Activated CD4-positive, alpha-beta T cell treated with anti-CD3 and anti-CD28 coated beads, Interleukin-2, amount 10 ng/mL, durations not matched to agents 24 days and 14 days (primary cell): Measurements from ENCODE around the gene TGFBR1. TPM values are rescaled to one million over a fixed set of nuclear protein-coding genes. Genes with fewer than 3 reads are reported as not detected.

ENCODE experiments used
- DNase-seq: peaks from one replicate; pipeline ENCODE4 v3.0.0; 2022
- H3K27ac Mint-ChIP-seq: one replicate; pipeline ENCODE4 v1.8.0; 2022; ENCODE audit warnings: mild to moderate bottlenecking, mixed read lengths
- H3K27me3 Mint-ChIP-seq: one replicate; pipeline ENCODE4 v1.8.0; 2022; ENCODE audit warnings: mixed read lengths
- H3K36me3 Mint-ChIP-seq: one replicate; pipeline ENCODE4 v1.8.0; 2022; ENCODE audit warnings: low read depth, mild to moderate bottlenecking, mixed read lengths
- H3K4me1 Mint-ChIP-seq: one replicate; pipeline ENCODE4 v1.8.0; 2021; ENCODE audit warnings: mixed read lengths
- H3K4me3 Mint-ChIP-seq: one replicate; pipeline ENCODE4 v1.8.0; 2022; ENCODE audit warnings: mild to moderate bottlenecking, moderate library complexity, mixed read lengths
- H3K9me3 Mint-ChIP-seq: one replicate; pipeline ENCODE4 v1.8.0; 2021; ENCODE audit warnings: mixed read lengths
- intact Hi-C: fragments of 100-400 bp; cut with micrococcal nuclease; formaldehyde crosslinking; loops from one replicate; pipeline ENCODE4 v1.15.1; 2023
- total RNA-seq: library from RNA; stranded (reverse); gene quantifications from 2 replicates; pipeline ENCODE4 v1.2.3, GENCODE V29; 2022

Gene TGFBR1
- total RNA-seq, 1 donor from 2014 or later = 35.3 TPM

DNA sequence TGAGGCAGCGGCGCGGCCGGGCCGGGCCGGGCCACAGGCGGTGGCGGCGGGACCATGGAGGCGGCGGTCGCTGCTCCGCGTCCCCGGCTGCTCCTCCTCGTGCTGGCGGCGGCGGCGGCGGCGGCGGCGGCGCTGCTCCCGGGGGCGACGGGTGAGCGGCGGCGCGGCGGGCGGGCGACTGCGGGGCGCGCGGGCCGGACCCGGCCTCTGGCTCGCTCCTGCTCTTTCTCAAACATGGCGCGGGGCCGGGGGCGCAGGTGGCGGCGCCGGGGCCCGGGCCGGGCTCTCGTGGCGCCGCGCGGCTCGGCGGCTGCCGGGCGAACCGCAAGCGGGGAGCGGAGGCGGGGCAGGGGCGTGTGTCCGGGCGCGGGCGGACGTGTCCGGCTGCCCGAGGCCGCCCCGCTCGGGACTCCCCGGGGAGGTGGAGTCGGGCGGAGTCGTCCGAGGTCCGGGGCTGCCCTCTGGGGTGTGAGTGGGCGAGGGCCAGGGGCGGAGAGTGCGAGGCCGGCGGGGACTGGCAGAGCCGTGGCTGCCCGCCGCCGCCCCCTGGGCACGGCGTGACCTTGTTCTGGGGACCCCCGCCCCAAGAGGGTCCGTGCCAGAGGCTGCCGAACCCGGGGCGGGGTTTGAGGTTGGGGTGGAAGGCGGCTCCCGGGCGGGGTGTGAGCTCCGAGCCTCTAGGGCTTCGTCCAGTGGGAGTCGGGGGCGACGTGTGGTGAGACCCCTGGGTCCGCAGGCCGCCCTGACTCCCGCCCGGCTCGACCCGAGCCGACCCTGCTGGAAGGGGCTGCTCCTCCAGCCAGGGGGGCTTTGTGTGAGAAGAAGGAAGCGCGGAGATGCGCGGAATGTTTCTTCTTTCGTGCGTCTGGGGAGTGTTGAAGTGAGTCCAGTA, 485 bp downstream of the TGFBR1 start:
- Mint-ChIP-seq H3K36me3 (peaks cover 18% of the 10 kb centered on the region), H3K9me3 (no peaks in the 10 kb centered on the region), H3K27me3 (no peaks in the 10 kb centered on the region), H3K27ac (peak overlapping the region; percentile 82), H3K4me1 (peaks cover 58% of the 10 kb centered on the region), H3K4me3 (peak overlapping the region; percentile 90)
- intact Hi-C loops = loop anchor here (1.0 to 10.0 kb wide), 6 partner anchors 12 to 719 kb away; partner anchors contain the start of genes ALG2, NR4A3 and SEC61B
- DNase-seq = peak; percentile 87

DNA sequence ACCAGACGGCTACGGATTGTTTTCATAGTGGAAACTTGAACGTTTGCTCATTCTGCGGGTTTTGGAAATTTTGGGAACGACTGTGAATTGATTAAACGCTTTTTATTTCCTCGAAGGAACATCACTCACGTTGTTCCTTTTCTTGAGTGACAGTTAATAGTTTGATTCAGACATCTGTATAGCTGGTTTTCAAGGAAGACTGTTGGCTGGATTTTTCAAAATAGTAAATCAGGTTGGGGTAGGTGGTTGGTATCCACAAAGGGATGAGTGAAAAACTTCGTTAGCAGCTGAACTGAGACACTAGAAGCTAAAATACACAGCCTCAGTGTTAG, 1.1 kb downstream of the TGFBR1 start:
- H3K36me3 Mint-ChIP-seq = peaks cover 19% of the 10 kb centered on the region
- no peak for DNase-seq
- intact Hi-C loops = loop anchor here (1.0 to 10.0 kb wide), 4 partner anchors 36 to 719 kb away; partner anchors contain the start of genes ALG2, NR4A3 and SEC61B
- peak overlapping the region; percentile 82 for H3K27ac Mint-ChIP-seq
- H3K4me3 Mint-ChIP-seq = peak overlapping the region; percentile 90
- peaks cover 60% of the 10 kb centered on the region for H3K4me1 Mint-ChIP-seq
- no peaks in the 10 kb centered on the region for H3K27me3 Mint-ChIP-seq
- H3K9me3 Mint-ChIP-seq = no peaks in the 10 kb centered on the region

DNA sequence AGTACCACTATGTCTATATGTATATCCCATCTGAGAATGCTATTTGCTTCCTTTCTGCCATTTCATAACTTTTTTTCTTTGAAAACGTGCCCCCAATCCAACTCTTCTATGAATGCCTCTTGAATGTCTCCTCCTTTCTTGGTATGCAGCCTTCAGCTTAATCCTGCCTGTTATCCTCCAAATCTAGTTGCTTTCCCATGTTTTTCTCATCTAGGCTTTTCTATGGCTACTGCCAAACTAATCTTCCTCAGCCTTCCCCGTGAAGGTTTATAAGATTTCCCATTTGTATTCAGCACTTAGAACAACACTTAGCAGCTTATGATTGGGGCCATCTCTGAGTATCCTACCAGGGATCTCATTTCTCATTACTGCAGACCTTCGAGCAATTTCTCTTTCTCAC, 2.5 kb downstream of the TGFBR1 start:
- Mint-ChIP-seq H3K4me1 (peaks cover 66% of the 10 kb centered on the region), H3K27me3 (no peaks in the 10 kb centered on the region), H3K4me3 (peak overlapping the region; percentile 90), H3K27ac (peak overlapping the region; percentile 13), H3K36me3 (peaks cover 22% of the 10 kb centered on the region), H3K9me3 (no peaks in the 10 kb centered on the region)
- intact Hi-C loops = loop anchor here (5.0 to 10.0 kb wide), 3 partner anchors 35 to 717 kb away; partner anchors contain the start of genes ALG2, NR4A3 and SEC61B
- DNase-seq = no peak

DNA sequence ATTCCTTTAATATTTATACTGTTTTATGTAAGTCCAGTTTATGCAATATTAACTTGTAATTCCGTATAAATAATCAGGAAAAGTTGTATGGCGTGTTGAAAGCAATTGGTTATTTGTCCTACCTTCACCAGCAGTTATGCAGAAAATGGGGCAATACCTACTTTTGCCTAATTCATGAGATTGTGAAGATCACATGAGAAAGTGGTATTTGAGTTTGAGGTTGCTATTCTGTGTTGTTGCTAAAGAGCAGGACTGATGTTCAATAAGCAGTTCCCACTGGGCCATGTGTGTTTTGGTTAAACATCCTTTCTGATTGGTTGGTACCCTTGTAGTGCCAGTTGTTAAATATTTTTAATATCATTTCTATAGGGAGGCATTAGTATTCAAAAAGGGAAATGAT, 3.2 kb downstream of the TGFBR1 start:
- H3K4me3 Mint-ChIP-seq = peak overlapping the region; percentile 90

DNA sequence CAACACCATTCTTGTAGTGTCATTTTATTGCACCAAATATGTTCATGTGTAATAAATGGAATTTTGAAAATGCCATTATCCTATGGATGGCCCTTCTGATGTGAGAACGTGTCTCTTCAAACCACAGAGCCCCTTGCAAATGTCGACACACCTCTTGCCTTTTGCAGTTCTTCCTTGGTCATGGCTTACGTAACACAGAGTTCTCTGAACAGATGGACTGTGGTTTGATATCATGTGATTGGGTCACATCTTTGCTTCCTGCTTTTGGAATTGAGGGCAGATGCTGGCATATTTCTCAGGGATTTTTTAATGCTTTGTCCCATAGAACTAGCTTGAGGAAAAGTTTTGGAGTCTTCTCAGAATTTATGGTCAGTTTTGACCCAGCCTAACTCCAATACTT, 4.6 kb downstream of the TGFBR1 start:
- H3K4me1 Mint-ChIP-seq = peaks cover 69% of the 10 kb centered on the region
- no peak overlapping the region for H3K27ac Mint-ChIP-seq
- intact Hi-C loops = loop anchor here (5.0 to 10.0 kb wide), 3 partner anchors 33 to 715 kb away; partner anchors contain the start of genes ALG2, NR4A3 and SEC61B
- DNase-seq = no peak
- peaks cover 27% of the 10 kb centered on the region for H3K36me3 Mint-ChIP-seq
- H3K9me3 Mint-ChIP-seq = no peaks in the 10 kb centered on the region
- no peak overlapping the region for H3K4me3 Mint-ChIP-seq
- H3K27me3 Mint-ChIP-seq = no peaks in the 10 kb centered on the region

More for the DNA sequence above, 3.2 kb downstream of the TGFBR1 start:
- Mint-ChIP-seq H3K36me3 (peaks cover 24% of the 10 kb centered on the region), H3K9me3 (no peaks in the 10 kb centered on the region), H3K4me1 (peaks cover 70% of the 10 kb centered on the region), H3K27ac (no peak overlapping the region), H3K27me3 (no peaks in the 10 kb centered on the region)
- DNase-seq = no peak
- intact Hi-C loops = loop anchor here (5.0 to 10.0 kb wide), 3 partner anchors 34 to 717 kb away; partner anchors contain the start of genes ALG2, NR4A3 and SEC61B

DNA sequence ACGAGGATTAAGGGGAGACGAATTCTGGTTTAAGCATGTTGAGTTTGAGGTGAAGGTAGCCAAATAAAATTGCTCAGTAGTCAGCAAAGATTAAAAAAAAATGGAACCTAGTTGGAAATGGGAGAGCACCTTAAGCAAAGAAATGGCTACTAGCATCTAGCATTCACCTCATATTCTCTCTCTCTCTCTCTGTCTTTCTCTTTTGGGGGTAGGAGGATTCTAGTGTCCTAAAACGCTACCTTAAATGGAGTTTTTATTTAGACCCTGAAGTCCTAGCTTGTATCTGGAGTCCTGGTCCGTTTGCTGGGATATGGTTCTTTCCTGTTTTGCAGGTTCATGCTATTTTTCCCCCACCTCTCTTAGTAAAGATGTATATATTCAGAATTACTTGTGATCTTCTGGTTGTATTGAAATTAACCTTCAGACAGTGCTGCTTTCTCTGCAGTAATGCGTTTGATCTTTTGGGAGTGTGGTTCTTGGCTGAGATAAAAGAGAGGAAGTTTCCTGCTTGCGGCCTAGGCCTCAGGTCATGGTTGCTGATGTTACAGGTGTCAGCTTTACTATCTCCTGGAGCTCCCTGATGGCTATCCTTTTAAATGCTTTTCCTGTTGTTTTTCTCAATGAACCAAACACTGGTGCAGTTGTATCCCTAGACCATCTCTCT, 8.0 kb downstream of the TGFBR1 start:
- Mint-ChIP-seq H3K4me3 (peak overlapping the region; percentile 59), H3K4me1 (peaks cover 65% of the 10 kb centered on the region), H3K27ac (peak overlapping the region; percentile 80), H3K9me3 (no peaks in the 10 kb centered on the region), H3K36me3 (peaks cover 28% of the 10 kb centered on the region), H3K27me3 (no peaks in the 10 kb centered on the region)
- DNase-seq = peak; percentile 86
- intact Hi-C loops = loop anchor here (2.0 kb wide), 1 partner anchor 16 kb away; no protein-coding TSS in a partner anchor

DNA sequence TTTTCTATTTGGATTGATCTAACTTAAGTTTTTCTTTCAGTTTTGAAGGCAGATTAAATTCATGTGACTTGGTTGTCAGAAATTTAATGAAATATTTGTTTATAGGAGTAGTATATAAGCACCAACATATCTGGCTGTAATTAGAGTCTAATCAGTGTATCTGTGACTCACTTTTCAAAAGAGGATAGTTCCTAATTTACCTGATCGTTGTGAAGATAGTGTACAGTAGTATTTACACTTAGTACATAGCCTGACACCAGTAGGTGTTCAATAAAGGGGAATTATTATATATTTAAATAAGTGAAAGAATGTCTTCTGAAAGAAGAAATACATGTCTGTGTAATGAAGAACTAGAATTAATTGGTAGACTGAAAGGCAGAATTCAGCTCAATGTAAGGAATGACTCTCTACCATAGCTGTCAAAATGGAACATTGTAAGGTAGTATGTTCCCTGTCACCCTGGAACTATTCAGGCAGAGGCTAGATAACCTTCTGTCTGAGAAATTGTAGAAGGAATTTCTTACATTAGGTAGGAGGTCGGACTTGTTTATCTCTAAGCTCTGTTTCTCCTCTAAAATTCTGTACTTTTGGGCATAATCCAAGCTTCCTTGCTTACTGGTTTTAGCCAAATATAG, 8.6 kb downstream of the TGFBR1 start:
- DNase-seq = no peak
- Mint-ChIP-seq H3K9me3 (no peaks in the 10 kb centered on the region), H3K36me3 (peaks cover 26% of the 10 kb centered on the region), H3K4me3 (peak overlapping the region; percentile 59), H3K27me3 (no peaks in the 10 kb centered on the region), H3K4me1 (peaks cover 60% of the 10 kb centered on the region), H3K27ac (peak overlapping the region; percentile 80)
- intact Hi-C loops = loop anchor here (2.0 kb wide), 1 partner anchor 15 kb away; no protein-coding TSS in a partner anchor

DNA sequence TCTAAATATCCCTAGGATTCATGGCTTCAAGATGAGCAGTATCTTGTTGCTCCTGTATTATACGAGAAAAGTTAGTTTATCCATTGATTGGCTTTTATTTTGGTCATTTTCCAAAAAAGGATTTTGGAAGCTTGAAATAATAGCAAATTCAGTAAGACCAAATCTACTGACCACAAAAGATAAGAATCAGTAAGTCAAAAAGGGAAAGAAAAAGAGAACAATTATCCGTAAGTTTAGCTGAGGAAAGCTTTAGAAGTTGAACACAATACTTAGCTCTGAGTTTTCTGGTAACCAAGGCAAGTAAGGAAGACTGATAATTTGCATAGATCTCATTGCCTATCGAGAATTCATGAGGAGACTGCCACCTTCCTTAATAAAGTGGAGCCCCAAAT, 9.1 kb downstream of the TGFBR1 start:
- no peaks in the 10 kb centered on the region for H3K9me3 Mint-ChIP-seq
- H3K36me3 Mint-ChIP-seq = peaks cover 25% of the 10 kb centered on the region
- DNase-seq = no peak
- H3K4me3 Mint-ChIP-seq = peak overlapping the region; percentile 5
- no peaks in the 10 kb centered on the region for H3K27me3 Mint-ChIP-seq
- no peak overlapping the region for H3K27ac Mint-ChIP-seq
- peaks cover 60% of the 10 kb centered on the region for H3K4me1 Mint-ChIP-seq
- intact Hi-C loops = no loop called here

DNA sequence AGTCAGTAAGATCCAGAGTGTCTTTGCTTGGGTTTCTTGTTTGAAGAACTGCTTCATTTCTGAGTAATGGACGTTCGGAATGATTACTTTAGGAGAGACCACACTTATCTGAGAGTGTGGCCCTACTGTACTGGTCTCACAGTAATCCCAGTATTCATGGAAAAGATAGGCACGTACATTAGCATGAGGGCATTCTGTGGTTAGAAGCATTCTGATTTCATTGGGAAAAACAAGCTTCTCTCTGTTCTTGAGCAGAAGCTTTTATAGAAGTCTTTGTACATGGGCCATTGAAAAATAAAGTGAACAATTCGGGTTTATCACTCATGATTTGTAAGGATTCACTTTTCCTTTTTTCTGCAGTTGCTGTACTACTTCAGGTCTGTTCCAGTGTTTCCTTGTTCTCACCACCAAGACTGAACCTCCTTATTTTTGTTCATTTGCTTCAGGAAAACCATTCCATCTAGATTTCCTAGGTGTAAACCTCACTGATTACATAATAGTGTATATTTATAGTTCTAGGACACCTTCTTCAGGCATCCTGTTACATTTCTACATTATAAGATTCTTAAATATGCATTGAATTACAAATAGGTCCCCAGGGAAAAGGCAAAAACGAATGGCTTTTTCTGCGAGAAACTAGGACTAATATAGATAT, 10.1 kb downstream of the TGFBR1 start:
- no peaks in the 10 kb centered on the region for H3K27me3 Mint-ChIP-seq
- H3K27ac Mint-ChIP-seq = no peak overlapping the region
- H3K36me3 Mint-ChIP-seq = peaks cover 19% of the 10 kb centered on the region
- H3K9me3 Mint-ChIP-seq = no peaks in the 10 kb centered on the region
- intact Hi-C loops = no loop called here
- no peak overlapping the region for H3K4me3 Mint-ChIP-seq
- DNase-seq = peak; percentile 45
- H3K4me1 Mint-ChIP-seq = peaks cover 62% of the 10 kb centered on the region

DNA sequence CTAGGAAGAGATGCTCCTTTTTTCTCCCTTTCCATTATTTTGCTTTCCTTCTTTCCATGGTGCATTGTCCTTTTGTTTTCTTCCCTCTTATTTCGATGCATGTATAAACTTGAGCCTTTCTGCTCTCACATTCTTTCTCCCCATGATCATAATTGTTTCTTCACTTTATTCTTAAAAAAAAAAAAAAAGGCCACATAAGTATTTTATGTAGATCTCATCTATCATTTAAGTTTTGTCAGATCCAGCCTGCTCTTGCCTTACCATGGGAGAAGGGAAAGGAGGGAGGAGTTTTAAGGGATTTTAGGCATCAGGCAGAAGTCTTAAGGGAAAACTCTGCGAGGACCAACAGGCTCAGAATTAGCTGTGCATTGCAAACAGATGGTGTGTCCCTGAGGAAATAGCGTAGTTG, 11.1 kb downstream of the TGFBR1 start:
- H3K4me1 Mint-ChIP-seq = peaks cover 66% of the 10 kb centered on the region
- H3K27me3 Mint-ChIP-seq = no peaks in the 10 kb centered on the region
- no peak for DNase-seq
- H3K36me3 Mint-ChIP-seq = peaks cover 17% of the 10 kb centered on the region
- intact Hi-C loops = no loop called here
- no peak overlapping the region for H3K27ac Mint-ChIP-seq
- no peak overlapping the region for H3K4me3 Mint-ChIP-seq
- H3K9me3 Mint-ChIP-seq = no peaks in the 10 kb centered on the region

DNA sequence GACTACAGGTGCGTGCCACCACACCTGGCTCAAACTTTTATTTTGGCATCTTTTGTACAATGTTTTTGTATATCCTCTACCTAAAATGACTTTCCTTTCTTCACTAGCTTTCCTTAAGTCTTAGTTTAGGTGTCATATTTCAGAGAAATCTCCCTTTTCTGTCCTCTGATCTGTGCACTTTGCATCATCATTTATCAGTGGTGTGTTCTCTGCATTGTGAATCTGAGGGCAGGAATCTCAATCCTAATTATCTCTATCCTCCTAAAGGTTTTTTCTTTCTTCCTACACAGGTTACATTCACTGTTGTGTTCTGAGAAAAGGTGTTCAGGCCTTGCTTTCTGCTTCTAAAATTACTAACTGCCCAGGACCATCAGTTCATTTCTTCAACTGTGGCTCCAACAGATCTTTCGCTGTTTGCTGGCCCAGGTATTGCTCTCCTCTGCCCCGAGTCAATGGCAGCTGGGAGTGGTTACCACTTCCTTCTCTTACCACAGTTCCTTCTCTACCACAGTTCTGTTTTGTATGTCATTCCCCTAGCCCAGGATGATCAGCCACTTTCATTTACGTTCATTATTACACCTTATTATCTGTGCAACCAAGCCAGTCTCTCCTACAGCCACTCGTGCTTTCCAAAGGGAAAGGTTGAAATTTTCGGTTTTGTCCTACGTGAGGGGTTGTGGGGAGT, 14.0 kb downstream of the TGFBR1 start:
- H3K27me3 Mint-ChIP-seq = no peaks in the 10 kb centered on the region

DNA sequence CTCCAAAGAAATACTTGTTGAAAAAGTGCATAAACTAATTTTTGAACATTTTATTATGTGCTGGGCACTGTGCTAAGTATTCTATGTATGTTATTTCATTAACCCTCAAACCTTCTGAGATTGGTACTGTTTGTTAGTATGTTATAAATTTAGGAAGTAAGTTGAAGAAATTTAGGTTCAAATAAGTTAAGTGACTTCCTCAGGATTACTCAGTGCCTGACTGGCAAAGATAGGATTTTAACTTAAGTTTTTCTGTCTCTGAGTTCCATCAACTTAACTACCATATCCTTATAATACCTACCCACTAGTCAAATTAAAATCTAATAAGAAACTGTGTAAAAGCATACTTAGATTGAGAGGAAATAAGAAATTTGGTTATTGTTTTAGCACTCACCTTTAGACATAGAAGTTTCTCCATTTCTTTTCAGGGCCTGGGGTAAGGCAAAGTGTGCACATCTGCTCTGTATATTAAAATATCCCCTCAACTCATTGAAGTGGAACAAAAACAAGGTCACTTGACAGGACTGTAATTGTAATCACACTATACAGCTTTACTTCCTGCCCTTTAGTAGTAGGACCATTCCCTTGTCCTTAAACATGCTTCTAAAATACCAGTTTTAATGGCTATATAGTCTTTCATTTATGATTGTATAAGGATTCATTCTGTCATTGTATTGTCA, 15.2 kb downstream of the TGFBR1 start:
- Mint-ChIP-seq H3K27me3 (no peaks in the 10 kb centered on the region), H3K27ac (no peak overlapping the region), H3K4me1 (peaks cover 52% of the 10 kb centered on the region), H3K36me3 (peaks cover 21% of the 10 kb centered on the region), H3K4me3 (peak overlapping the region; percentile 81), H3K9me3 (peaks cover 3% of the 10 kb centered on the region)
- intact Hi-C loops = loop anchor here (1.0 to 2.0 kb wide), 4 partner anchors 7 to 63 kb away; partner anchors contain the start of gene TGFBR1
- no peak for DNase-seq

More for the DNA sequence above, 14.0 kb downstream of the TGFBR1 start:
- Mint-ChIP-seq H3K4me1 (peaks cover 57% of the 10 kb centered on the region), H3K36me3 (peaks cover 21% of the 10 kb centered on the region), H3K27ac (peak overlapping the region; percentile 90), H3K4me3 (peak overlapping the region; percentile 81), H3K9me3 (no peaks in the 10 kb centered on the region)
- peak; percentile 87 for DNase-seq
- intact Hi-C loops = loop anchor here (1.0 to 2.0 kb wide), 4 partner anchors 8 to 62 kb away; partner anchors contain the start of gene TGFBR1
